HepG2 (cell line): Measurements from ENCODE around the gene DCST2. TPM values are rescaled to one million over a fixed set of nuclear protein-coding genes. Genes with fewer than 3 reads are reported as not detected.

Source experiments
- ARNT2 ChIP-seq: sonication (generic); formaldehyde crosslinking; IDR thresholded peaks from 2 replicates; pipeline ENCODE4 v1.8.0; 2022; ENCODE audit warnings: mild to moderate bottlenecking, low read depth, missing genetic modification reagents, moderate library complexity
- CBX2 ChIP-seq, 2 experiments: fragments of 200-600 bp in 1 of 2; sonication (generic); formaldehyde crosslinking in 1 of 2; IDR thresholded peaks; 2 replicates each; pipeline versions ENCODE4 v1.7.0 to v1.8.1; 2018 to 2022; ENCODE audit warnings: low read depth in 2 of 2, low read length in 1 of 2, mild to moderate bottlenecking in 1 of 2, missing genetic modification reagents in 1 of 2
- CEBPG ChIP-seq: IDR thresholded peaks from 2 replicates; pipeline ENCODE4 v1.6.1; 2016
- ESRRA ChIP-seq: sonication (generic); formaldehyde crosslinking; IDR thresholded peaks from 2 replicates; pipeline ENCODE4 v1.5.1; 2020; ENCODE audit warnings: mild to moderate bottlenecking, low read depth, missing genetic modification reagents
- GABPB1 ChIP-seq: IDR thresholded peaks from 2 replicates; pipeline ENCODE4 v1.6.1; 2016; ENCODE audit warnings: mild to moderate bottlenecking, missing genetic modification reagents, moderate library complexity, missing compliant biosample characterization
- MAZ ChIP-seq, 2 experiments: sonication (generic) in 1 of 2; formaldehyde crosslinking in 1 of 2; IDR thresholded peaks; 2 replicates each; pipeline versions ENCODE4 v1.5.0 to v1.6.1; 2012 to 2020; ENCODE audit warnings: low read depth in 2 of 2, mild to moderate bottlenecking in 2 of 2, borderline replicate concordance in 1 of 2, improper control_type of control experiment in 1 of 2, low read length in 1 of 2, missing genetic modification reagents in 1 of 2, moderate library complexity in 1 of 2
- MXI1 ChIP-seq: IDR thresholded peaks from 3 replicates; pipeline ENCODE4 v1.6.1; 2012; ENCODE audit warnings: low read depth, low read length, inconsistent platforms, borderline replicate concordance
- PHF8 ChIP-seq: sonication (generic); formaldehyde crosslinking; IDR thresholded peaks from 2 replicates; pipeline ENCODE4 v1.5.0; 2020; ENCODE audit warnings: missing genetic modification reagents
- RERE ChIP-seq: IDR thresholded peaks from 2 replicates; pipeline ENCODE4 v1.6.1; 2016; ENCODE audit warnings: low read depth, missing genetic modification reagents, missing compliant biosample characterization
- SP140L ChIP-seq: sonication (generic); formaldehyde crosslinking; IDR thresholded peaks from 2 replicates; pipeline ENCODE4 v1.4.0; 2020; ENCODE audit warnings: missing genetic modification reagents, borderline replicate concordance
- SP2 ChIP-seq: sonication (generic); formaldehyde crosslinking; IDR thresholded peaks from 2 replicates; pipeline ENCODE4 v1.5.1; 2020; ENCODE audit warnings: mild to moderate bottlenecking, missing genetic modification reagents
- TEAD3 ChIP-seq: optimal IDR thresholded peaks from 2 replicates; pipeline ENCODE3; 2016; ENCODE audit warnings: borderline replicate concordance
- ZEB1 ChIP-seq: IDR thresholded peaks from 2 replicates; pipeline ENCODE4 v1.6.1; 2012; ENCODE audit warnings: mild to moderate bottlenecking, low read depth, inconsistent platforms; ENCODE audit not compliant: insufficient replicate concordance
- ZNF510 ChIP-seq: sonication (generic); formaldehyde crosslinking; IDR thresholded peaks from 2 replicates; pipeline ENCODE4 v1.4.0; 2020; ENCODE audit warnings: low read depth, mild to moderate bottlenecking, missing genetic modification reagents
- ZNF580 ChIP-seq: IDR thresholded peaks from 2 replicates; pipeline ENCODE4 v1.6.1; 2016; ENCODE audit warnings: low read depth, borderline replicate concordance
- ZNF710 ChIP-seq: sonication (generic); formaldehyde crosslinking; IDR thresholded peaks from 2 replicates; pipeline ENCODE4 v1.5.0; 2020; ENCODE audit warnings: mild to moderate bottlenecking, missing genetic modification reagents, borderline replicate concordance
- ZNF761 ChIP-seq: sonication (generic); formaldehyde crosslinking; conservative IDR thresholded peaks from 2 replicates; pipeline ENCODE4 v1.4.0; 2020; ENCODE audit warnings: mild to moderate bottlenecking, missing genetic modification reagents
- polyA plus RNA-seq, 8 experiments: library from polyadenylated mRNA; depleted of rRNA in 3 of 8; stranded (reverse) in 7 of 8; unstranded in 1 of 8; fragments of >200 nt; fragmentation: Illumina TruSeq in 4 of 8; extraction: Trizol in 4 of 8; gene quantifications; 2 replicates each; pipeline versions ENCODE4 v1.2.1 to v1.2.3, GENCODE V29; 2011 to 2016; ENCODE audit warnings: low read depth in 4 of 8, missing spikeins in 1 of 8, mixed read lengths in 1 of 8; ENCODE audit not compliant: insufficient read depth in 1 of 8
- total RNA-seq, 5 experiments: library from RNA; depleted of rRNA; stranded (reverse); fragments of >200 nt; fragmentation: Illumina TruSeq; extraction: Trizol; gene quantifications; 2 replicates each; pipeline ENCODE4 v1.2.3, GENCODE V29; 2016; ENCODE audit warnings: low read depth in 1 of 5

The DCST2 gene
- total and polyA plus RNA-seq, 2 of the 13 experiments (the other 11 are each of a cell fraction or from before 2014, with no cell fraction given): 0.74 TPM; not detected in 1

- no peak for TF ChIP-seq CBX2 (IDR thresholded peaks at IDR 0.05; ENCODE audit: low read depth, low read length)
- no peak for TF ChIP-seq CBX2 (CRISPR knock-in tag; IDR thresholded peaks at IDR 0.05; ENCODE audit: low read depth)
- TF ChIP-seq CEBPG (CRISPR knock-in tag): no peak
- no peak for TF ChIP-seq SP140L (CRISPR knock-in tag)
- TF ChIP-seq TEAD3 (CRISPR knock-in tag): no peak
- peak; percentile 93 for TF ChIP-seq SP2 (CRISPR knock-in tag)
- no peak; the same call in 1 of the 2 replicates for TF ChIP-seq GABPB1
- TF ChIP-seq PHF8 (CRISPR knock-in tag): peak; percentile 60
- peak; percentile 52 for TF ChIP-seq ZEB1
- TF ChIP-seq ZNF510 (CRISPR knock-in tag): no peak
- TF ChIP-seq ZNF710 (CRISPR knock-in tag): peak; percentile 88; the same call in 1 of the 2 replicates
- peak; percentile 26; the same call in 1 of the 2 replicates for TF ChIP-seq ARNT2 (CRISPR knock-in tag)
- no peak for TF ChIP-seq RERE (CRISPR knock-in tag)
- no peak for TF ChIP-seq ZNF761
- TF ChIP-seq MAZ (IDR thresholded peaks at IDR 0.05; ENCODE audit: borderline replicate concordance, low read depth, low read length): peak; percentile 87
- TF ChIP-seq MAZ (CRISPR knock-in tag; IDR thresholded peaks at IDR 0.05; ENCODE audit: low read depth): peak; percentile 34; the same call in 1 of the 2 replicates
- no peak for TF ChIP-seq ESRRA
- no peak for TF ChIP-seq ZNF580 (CRISPR knock-in tag)
- TF ChIP-seq MXI1: peak; percentile 52; the same call in 1 of the 3 replicates
These were observed 31.7 kb downstream of the DCST2 start (continued) for GRCh38 chr1:155001675-155002463.
